ENCODE data around the gene PDSS2.

Gene PDSS2

DNA sequence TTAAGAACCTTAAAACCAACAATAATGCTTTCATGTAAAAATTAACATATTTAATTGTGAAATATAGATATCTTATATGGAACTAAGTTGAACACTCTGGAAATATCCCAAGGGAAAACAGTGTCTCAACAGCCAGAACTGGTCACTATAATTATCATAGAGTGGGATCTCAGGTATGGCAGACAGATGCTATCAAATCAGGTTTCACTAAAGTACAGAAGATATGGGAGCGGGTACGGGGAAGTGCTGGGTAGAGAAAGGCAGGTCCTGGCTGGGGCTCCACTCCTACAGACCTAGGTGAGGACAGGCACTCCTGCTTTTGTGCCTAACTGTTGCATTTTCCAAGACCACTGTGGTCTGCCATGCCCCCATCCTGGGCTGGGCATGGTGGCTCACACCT, 215.9 kb downstream of the PDSS2 start:
- Histone ChIP-seq H3K27ac (ENCODE audit: low read depth, low read length, severe bottlenecking) (no peak overlapping the region), H3K4me1 (ENCODE audit: control insufficient read depth, insufficient read depth, low read length, poor library complexity, severe bottlenecking) (peaks cover 2% of the 10 kb centered on the region), H3K36me3 (ENCODE audit: control insufficient read depth, insufficient read depth, low read length) (no peaks in the 10 kb centered on the region), H3K4me3 (ENCODE audit: extremely low read depth, insufficient read depth, low read length, poor library complexity, severe bottlenecking) (no peak overlapping the region), H3K9me3 (ENCODE audit: control insufficient read depth, low read length) (no peaks in the 10 kb centered on the region)
- WGBS, 2 experiments (ENCODE audit: insufficient coverage in 2 of 2), result 81 to 100% methylated on average over 2 of the region's 2 CpGs

DNA sequence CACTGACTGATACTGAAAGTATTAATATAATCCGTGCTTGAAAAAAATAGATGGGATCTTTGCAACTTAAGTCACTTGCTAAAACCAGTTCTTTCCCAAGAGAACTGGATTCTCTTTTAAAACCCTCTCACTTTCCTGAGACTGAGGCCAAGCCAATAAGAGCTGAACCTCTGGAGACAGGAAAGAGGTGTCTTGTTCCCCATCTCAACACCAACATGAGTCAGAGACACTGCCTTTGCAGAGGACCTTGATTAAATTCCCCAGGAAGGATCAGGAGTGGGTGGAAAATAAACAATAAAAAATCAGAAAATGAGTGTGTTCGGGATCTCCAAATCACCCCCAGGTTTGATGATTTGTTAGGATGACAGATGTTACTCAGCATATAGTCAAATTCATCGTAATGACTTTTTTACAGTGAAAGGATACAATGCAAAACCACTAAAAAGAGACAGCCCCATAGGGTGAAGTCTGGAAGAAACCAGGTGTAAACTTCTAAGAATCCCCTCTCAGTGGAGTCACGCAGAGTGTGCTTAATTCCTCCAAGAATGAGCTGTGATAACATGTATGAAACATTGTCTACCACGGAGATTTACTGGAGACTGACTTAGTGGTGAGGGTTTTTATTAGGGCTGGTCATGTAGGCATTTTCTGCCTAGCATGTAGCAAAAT, 221.2 kb downstream of the PDSS2 start:
- WGBS, 2 experiments (ENCODE audit: insufficient coverage in 2 of 2), result 90 to 100% methylated on average over 2 to 3 of the region's 5 CpGs
- Histone ChIP-seq H3K4me3 (ENCODE audit: extremely low read depth, insufficient read depth, low read length, poor library complexity, severe bottlenecking) (no peak overlapping the region), H3K27ac (ENCODE audit: low read depth, low read length, severe bottlenecking) (no peak overlapping the region), H3K9me3 (ENCODE audit: control insufficient read depth, low read length) (no peaks in the 10 kb centered on the region), H3K36me3 (ENCODE audit: control insufficient read depth, insufficient read depth, low read length) (peaks cover 6% of the 10 kb centered on the region), H3K4me1 (ENCODE audit: control insufficient read depth, insufficient read depth, low read length, poor library complexity, severe bottlenecking) (peaks cover 5% of the 10 kb centered on the region)

DNA sequence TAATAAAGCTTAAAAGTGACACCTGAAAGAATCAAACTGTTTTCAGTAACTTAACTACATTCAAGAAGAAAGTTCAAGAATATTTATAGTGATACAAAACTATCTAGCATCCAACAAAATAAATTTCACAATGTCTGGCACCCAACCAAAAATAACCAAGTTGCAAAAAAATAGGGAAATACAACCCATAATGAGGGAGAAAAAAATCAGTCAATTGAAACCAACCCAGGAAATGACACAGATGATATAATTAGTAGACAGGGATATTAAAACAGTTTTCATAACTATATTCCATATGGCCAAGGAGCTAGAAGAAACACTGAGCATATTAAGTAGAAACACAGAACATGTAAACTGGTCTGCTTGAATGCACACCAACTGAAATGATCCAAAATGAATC, 223.9 kb downstream of the PDSS2 start:
- Histone ChIP-seq H3K27ac (ENCODE audit: low read depth, low read length, severe bottlenecking) (no peak overlapping the region), H3K4me1 (ENCODE audit: control insufficient read depth, insufficient read depth, low read length, poor library complexity, severe bottlenecking) (peaks cover 5% of the 10 kb centered on the region), H3K36me3 (ENCODE audit: control insufficient read depth, insufficient read depth, low read length) (peaks cover 6% of the 10 kb centered on the region), H3K9me3 (ENCODE audit: control insufficient read depth, low read length) (no peaks in the 10 kb centered on the region), H3K4me3 (ENCODE audit: extremely low read depth, insufficient read depth, low read length, poor library complexity, severe bottlenecking) (no peak overlapping the region)

DNA sequence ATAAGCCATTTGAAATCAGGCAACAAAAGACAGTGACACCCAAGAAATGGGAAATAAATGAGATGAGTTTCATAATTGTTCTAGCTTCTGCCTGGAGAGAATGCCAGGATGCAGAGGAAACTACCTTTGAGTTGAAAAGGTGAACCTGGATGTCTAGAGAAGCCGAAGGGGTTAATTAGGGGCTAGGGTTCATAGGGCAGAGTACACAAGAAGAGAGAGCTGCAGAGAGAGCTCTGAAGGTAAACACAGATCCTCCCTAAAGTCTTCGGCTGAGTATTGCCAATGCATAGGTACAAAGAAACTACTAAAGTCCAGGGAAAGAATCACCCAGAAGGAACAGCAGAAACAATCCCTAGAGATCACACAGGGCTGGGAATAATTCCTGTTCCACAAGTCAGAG, 224.4 kb downstream of the PDSS2 start:
- Histone ChIP-seq H3K4me3 (ENCODE audit: extremely low read depth, insufficient read depth, low read length, poor library complexity, severe bottlenecking) (no peak overlapping the region), H3K9me3 (ENCODE audit: control insufficient read depth, low read length) (no peaks in the 10 kb centered on the region), H3K4me1 (ENCODE audit: control insufficient read depth, insufficient read depth, low read length, poor library complexity, severe bottlenecking) (peaks cover 10% of the 10 kb centered on the region), H3K27ac (ENCODE audit: low read depth, low read length, severe bottlenecking) (no peak overlapping the region), H3K36me3 (ENCODE audit: control insufficient read depth, insufficient read depth, low read length) (peaks cover 6% of the 10 kb centered on the region)
- 84 to 93% methylated on average over 2 of the region's 2 CpGs for WGBS, 2 experiments (ENCODE audit: insufficient coverage in 2 of 2)

DNA sequence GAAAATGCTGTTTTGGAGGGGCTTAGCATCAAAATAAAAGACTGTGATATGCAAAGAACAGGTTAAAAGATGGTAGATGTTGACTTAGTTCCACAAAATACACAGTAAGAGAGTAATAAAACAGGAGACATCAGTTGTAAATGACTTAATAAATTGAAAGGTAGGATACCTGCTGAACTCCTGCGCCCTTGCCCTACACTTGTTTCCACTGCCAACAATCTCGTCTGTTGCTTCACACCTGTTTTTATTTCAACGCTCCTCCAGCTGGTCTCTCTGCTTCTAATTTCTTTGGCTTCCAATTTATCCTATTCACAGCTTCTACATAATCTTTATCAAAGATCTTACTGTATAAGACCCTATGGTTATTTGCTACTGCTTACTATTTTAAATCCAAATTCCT, 228.1 kb downstream of the PDSS2 start:
- WGBS, 2 experiments (ENCODE audit: insufficient coverage in 2 of 2), result 94 to 100% methylated on average over 3 of the region's 3 CpGs
- Histone ChIP-seq H3K27ac (ENCODE audit: low read depth, low read length, severe bottlenecking) (no peak overlapping the region), H3K4me3 (ENCODE audit: extremely low read depth, insufficient read depth, low read length, poor library complexity, severe bottlenecking) (no peak overlapping the region), H3K4me1 (ENCODE audit: control insufficient read depth, insufficient read depth, low read length, poor library complexity, severe bottlenecking) (peaks cover 5% of the 10 kb centered on the region), H3K36me3 (ENCODE audit: control insufficient read depth, insufficient read depth, low read length) (no peaks in the 10 kb centered on the region), H3K9me3 (ENCODE audit: control insufficient read depth, low read length) (no peaks in the 10 kb centered on the region)

DNA sequence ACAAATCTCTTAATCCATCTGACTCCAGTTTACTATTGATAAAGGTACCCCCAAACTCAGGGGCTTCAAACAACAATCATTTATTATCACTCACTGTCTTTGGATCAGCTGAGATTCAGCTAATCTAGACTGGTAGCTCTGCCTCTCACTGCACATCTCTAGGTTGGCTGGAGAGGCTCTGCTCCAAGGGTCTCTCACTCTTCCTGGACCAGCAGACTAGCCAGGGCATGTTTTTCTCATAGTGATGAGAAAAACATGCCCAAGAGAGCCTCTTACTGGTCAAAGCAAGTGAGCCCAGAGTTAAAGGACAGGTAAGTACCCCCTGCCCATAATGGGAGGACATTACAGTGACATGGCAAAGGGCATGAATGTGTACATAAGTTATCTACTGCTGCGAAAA, 228.9 kb downstream of the PDSS2 start:
- no peak overlapping the region for H3K4me3 ChIP-seq (ENCODE audit: extremely low read depth, insufficient read depth, low read length, poor library complexity, severe bottlenecking)
- no peak overlapping the region for H3K27ac ChIP-seq (ENCODE audit: low read depth, low read length, severe bottlenecking)
- peaks cover 5% of the 10 kb centered on the region for H3K4me1 ChIP-seq (ENCODE audit: control insufficient read depth, insufficient read depth, low read length, poor library complexity, severe bottlenecking)
- WGBS, 2 experiments (ENCODE audit: insufficient coverage in 2 of 2), result 100% methylated on average over 1 of the region's 1 CpG; no CpG with 5 or more reads in 1 of the 2 experiments
- no peaks in the 10 kb centered on the region for H3K36me3 ChIP-seq (ENCODE audit: control insufficient read depth, insufficient read depth, low read length)
- no peaks in the 10 kb centered on the region for H3K9me3 ChIP-seq (ENCODE audit: control insufficient read depth, low read length)

DNA sequence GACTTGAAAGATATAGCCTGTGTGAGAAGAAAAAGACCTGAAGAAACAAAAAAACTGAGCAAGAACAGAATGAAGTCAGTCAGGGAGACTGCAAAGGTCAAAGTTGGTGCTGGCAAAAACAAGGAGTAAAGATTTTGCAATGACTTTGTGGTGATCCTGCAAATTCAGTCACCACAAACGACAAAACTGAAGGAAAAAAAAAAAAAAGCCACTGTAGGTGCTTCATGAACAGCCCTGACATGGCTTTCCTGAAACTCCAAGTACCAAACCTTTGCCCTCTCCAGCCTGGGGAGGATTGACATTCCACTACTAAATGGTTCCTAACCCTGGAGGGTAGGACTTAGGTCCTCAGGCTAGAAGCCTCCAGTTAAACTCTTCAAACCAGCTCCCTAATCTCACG, 229.3 kb downstream of the PDSS2 start:
- Histone ChIP-seq H3K4me3 (ENCODE audit: extremely low read depth, insufficient read depth, low read length, poor library complexity, severe bottlenecking) (no peak overlapping the region), H3K36me3 (ENCODE audit: control insufficient read depth, insufficient read depth, low read length) (no peaks in the 10 kb centered on the region), H3K4me1 (ENCODE audit: control insufficient read depth, insufficient read depth, low read length, poor library complexity, severe bottlenecking) (peaks cover 5% of the 10 kb centered on the region), H3K9me3 (ENCODE audit: control insufficient read depth, low read length) (no peaks in the 10 kb centered on the region), H3K27ac (ENCODE audit: low read depth, low read length, severe bottlenecking) (no peak overlapping the region)
- WGBS, 2 experiments (ENCODE audit: insufficient coverage in 2 of 2), result 66 to 86% methylated on average over 2 of the region's 2 CpGs

DNA sequence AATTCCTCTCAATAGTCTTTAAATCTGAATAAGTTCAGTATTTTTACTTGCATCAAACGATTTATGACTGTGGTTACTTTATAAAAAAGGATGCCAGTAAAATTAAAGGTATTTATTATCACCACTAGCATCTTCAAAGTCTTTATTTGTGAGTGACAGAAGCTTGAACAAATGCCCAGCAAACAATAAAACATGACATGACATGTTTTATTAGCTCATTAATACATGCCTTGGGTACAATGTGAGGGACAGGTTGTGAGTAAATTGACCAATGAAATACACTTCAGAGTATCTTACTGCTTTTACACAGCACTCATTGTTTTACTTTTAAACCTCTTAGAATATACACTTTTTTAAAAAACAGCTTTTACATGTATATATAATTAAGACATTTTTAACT, 230.6 kb downstream of the PDSS2 start:
- no CpG with 5 or more reads among the region's 1 CpG for WGBS, 2 experiments (ENCODE audit: insufficient coverage in 2 of 2)
- Histone ChIP-seq H3K27ac (ENCODE audit: low read depth, low read length, severe bottlenecking) (no peak overlapping the region), H3K4me3 (ENCODE audit: extremely low read depth, insufficient read depth, low read length, poor library complexity, severe bottlenecking) (no peak overlapping the region), H3K36me3 (ENCODE audit: control insufficient read depth, insufficient read depth, low read length) (no peaks in the 10 kb centered on the region), H3K9me3 (ENCODE audit: control insufficient read depth, low read length) (no peaks in the 10 kb centered on the region), H3K4me1 (ENCODE audit: control insufficient read depth, insufficient read depth, low read length, poor library complexity, severe bottlenecking) (peaks cover 5% of the 10 kb centered on the region)

DNA sequence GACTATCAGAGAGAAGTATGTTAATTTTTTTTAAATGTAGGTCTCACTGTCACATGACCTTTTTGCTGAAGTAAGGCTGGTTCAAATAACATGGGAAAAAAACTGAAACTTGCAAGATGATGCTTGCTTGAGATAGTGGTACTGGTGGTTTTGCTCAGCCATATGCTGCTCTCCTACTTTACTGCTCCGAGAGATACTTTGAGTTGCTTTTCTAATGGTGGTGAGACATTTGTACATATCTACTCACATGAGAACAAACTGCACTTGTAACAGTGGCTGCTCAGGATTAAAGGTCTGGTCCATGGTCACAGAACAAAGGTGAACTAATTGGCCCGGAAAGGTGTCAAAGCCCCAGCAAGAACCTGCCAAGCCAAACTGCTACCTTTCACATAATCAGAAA, 237.8 kb downstream of the PDSS2 start:
- no peaks in the 10 kb centered on the region for H3K9me3 ChIP-seq (ENCODE audit: control insufficient read depth, low read length)
- no peaks in the 10 kb centered on the region for H3K4me1 ChIP-seq (ENCODE audit: control insufficient read depth, insufficient read depth, low read length, poor library complexity, severe bottlenecking)
- no peak overlapping the region for H3K4me3 ChIP-seq (ENCODE audit: extremely low read depth, insufficient read depth, low read length, poor library complexity, severe bottlenecking)
- H3K36me3 ChIP-seq (ENCODE audit: control insufficient read depth, insufficient read depth, low read length), result no peaks in the 10 kb centered on the region
- 100% methylated on average over 1 of the region's 2 CpGs; no CpG with 5 or more reads in 1 of the 2 experiments for WGBS, 2 experiments (ENCODE audit: insufficient coverage in 2 of 2)
- no peak overlapping the region for H3K27ac ChIP-seq (ENCODE audit: low read depth, low read length, severe bottlenecking)

DNA sequence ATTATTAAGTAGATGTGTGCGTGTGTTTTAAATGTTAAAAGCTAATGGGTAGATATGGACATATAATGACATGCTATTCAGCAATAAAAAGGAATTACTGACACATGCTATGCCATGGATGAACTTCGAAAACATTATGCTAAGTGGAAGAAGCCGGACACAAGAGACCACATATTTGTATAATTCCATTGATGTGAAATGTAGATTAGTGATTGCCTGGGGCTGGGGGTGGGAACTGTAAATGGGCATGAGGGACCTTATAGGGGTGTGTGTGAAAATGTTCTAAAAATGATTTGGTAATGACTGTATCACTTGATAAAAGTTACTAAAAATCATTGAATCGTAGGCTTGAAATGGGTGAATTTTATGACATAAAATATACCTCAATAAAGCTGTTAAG, 239.5 kb downstream of the PDSS2 start:
- H3K4me1 ChIP-seq (ENCODE audit: control insufficient read depth, insufficient read depth, low read length, poor library complexity, severe bottlenecking), result no peaks in the 10 kb centered on the region
- no peaks in the 10 kb centered on the region for H3K36me3 ChIP-seq (ENCODE audit: control insufficient read depth, insufficient read depth, low read length)
- 95 to 100% methylated on average over 2 of the region's 4 CpGs for WGBS, 2 experiments (ENCODE audit: insufficient coverage in 2 of 2)
- no peak overlapping the region for H3K4me3 ChIP-seq (ENCODE audit: extremely low read depth, insufficient read depth, low read length, poor library complexity, severe bottlenecking)
- no peaks in the 10 kb centered on the region for H3K9me3 ChIP-seq (ENCODE audit: control insufficient read depth, low read length)
- H3K27ac ChIP-seq (ENCODE audit: low read depth, low read length, severe bottlenecking), result no peak overlapping the region

DNA sequence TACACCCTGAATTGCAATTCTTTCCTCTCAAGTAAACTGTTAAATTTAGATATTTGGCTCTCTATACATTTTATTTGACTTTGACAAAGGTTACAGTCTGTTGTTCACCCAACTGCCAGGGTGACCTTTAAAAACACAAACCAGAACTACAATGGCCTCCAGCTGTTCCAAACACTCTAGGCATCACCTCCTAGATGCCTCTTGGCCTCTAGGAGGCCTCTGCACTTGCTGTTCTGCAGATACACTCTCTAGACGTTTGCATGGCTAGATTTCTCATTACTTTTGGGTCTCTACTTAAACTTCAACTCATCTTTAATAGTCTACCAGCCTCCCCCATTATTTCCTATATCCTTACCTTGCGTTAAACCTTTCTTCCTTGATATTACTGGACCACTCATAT, 241.2 kb downstream of the PDSS2 start:
- no peak overlapping the region for H3K27ac ChIP-seq (ENCODE audit: low read depth, low read length, severe bottlenecking)
- no peaks in the 10 kb centered on the region for H3K4me1 ChIP-seq (ENCODE audit: control insufficient read depth, insufficient read depth, low read length, poor library complexity, severe bottlenecking)
- H3K9me3 ChIP-seq (ENCODE audit: control insufficient read depth, low read length), result no peaks in the 10 kb centered on the region
- 0% methylated on average over 1 of the region's 2 CpGs for WGBS, 2 experiments (ENCODE audit: insufficient coverage in 2 of 2)
- H3K36me3 ChIP-seq (ENCODE audit: control insufficient read depth, insufficient read depth, low read length), result no peaks in the 10 kb centered on the region
- no peak overlapping the region for H3K4me3 ChIP-seq (ENCODE audit: extremely low read depth, insufficient read depth, low read length, poor library complexity, severe bottlenecking)
